ENCODE results near the gene BTN1A1.

DNA sequence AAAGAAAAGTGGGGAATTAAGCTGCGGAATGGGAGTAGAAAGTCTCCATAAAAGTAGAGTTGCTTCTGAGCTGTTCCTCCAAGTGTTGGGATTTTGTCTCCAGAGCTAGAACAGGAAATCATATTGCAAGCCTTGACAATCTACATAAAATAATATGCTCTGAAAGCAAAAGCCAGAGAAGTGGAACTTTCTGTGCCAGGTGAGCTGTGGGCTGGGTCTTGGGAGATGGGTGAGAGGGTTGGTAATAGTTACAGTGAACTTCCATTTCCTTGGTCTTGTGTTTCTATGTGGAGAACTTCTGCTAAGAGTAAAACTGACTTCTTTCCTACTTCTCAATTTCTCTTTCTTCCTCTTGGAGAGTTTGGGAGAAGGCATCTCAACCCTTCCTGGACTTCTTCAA is 31.8 kb downstream of the BTN1A1 start:
- TF ChIP-seq, protein P1, sequence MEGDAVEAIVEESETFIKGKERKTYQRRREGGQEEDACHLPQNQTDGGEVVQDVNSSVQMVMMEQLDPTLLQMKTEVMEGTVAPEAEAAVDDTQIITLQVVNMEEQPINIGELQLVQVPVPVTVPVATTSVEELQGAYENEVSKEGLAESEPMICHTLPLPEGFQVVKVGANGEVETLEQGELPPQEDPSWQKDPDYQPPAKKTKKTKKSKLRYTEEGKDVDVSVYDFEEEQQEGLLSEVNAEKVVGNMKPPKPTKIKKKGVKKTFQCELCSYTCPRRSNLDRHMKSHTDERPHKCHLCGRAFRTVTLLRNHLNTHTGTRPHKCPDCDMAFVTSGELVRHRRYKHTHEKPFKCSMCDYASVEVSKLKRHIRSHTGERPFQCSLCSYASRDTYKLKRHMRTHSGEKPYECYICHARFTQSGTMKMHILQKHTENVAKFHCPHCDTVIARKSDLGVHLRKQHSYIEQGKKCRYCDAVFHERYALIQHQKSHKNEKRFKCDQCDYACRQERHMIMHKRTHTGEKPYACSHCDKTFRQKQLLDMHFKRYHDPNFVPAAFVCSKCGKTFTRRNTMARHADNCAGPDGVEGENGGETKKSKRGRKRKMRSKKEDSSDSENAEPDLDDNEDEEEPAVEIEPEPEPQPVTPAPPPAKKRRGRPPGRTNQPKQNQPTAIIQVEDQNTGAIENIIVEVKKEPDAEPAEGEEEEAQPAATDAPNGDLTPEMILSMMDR (IDR thresholded peaks at IDR 0.05; ENCODE audit: insufficient read depth, low read depth, low read length) = no peak
- TF ChIP-seq EZH2 (IDR thresholded peaks at IDR 0.05; ENCODE audit: insufficient read depth, low read length) = no peak

Data from astrocyte (in vitro differentiated cells and primary cell).